Measurements from ENCODE around the gene USP6NL.

DNA sequence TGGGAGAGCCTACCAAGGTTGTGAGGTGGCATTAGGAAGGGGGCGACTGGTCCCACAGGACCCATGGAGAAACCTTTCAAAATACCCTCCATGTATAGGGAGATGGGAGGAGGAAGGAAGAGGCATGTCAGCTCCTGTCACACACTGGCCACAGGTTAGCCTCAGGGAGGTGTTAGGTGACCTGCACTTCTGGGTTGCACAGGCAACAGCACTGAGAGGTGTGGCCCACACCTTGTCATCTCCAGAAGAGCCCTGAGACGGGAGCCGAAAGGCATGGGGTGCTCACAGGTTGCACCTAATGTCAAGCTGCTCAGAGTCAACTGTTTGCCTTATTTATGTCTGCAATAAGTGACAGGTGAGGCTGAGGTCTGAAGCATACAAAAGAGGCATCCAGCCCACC, 14.6 kb upstream of the USP6NL start:
- TF ChIP-seq CTCF (IDR thresholded peaks at IDR 0.05; ENCODE audit: borderline replicate concordance, extremely low read depth, low read length, poor library complexity, severe bottlenecking) (no peak), EZH2 (IDR thresholded peaks at IDR 0.05; ENCODE audit: borderline replicate concordance, low read depth, low read length, severe bottlenecking) (no peak)

Data from DND-41 (cell line).